Measurements from ENCODE around the gene PDE10A. TPM values are rescaled to one million over a fixed set of nuclear protein-coding genes. Genes with fewer than 3 reads are reported as not detected.

PDE10A gene
- total RNA-seq, 1 donor = 5.6 TPM

GRCh38 chr6:165663377-165663735 lies 315 bp upstream of the PDE10A start:
- peak overlapping the region; percentile 54 for H3K4me3 ChIP-seq (ENCODE audit: low read depth, low read length)
- TF ChIP-seq CTCF (IDR thresholded peaks at IDR 0.05; ENCODE audit: insufficient read depth, low read depth, low read length) = no peak
- peak; percentile 61 for DNase-seq (ENCODE audit: low read depth)

GRCh38 chr6:165662041-165662748 lies 846 bp downstream of the PDE10A start:
- peak; percentile 41 for DNase-seq (ENCODE audit: low read depth)
- TF ChIP-seq CTCF (IDR thresholded peaks at IDR 0.05; ENCODE audit: insufficient read depth, low read depth, low read length) = no peak
- H3K4me3 ChIP-seq (ENCODE audit: low read depth, low read length) = peak overlapping the region; percentile 66

- peak overlapping the region; percentile 66 for H3K4me3 ChIP-seq (ENCODE audit: low read depth, low read length)
- TF ChIP-seq CTCF (IDR thresholded peaks at IDR 0.05; ENCODE audit: insufficient read depth, low read depth, low read length) = no peak
- no peak for DNase-seq (ENCODE audit: low read depth)
These were observed 1.4 kb downstream of the PDE10A start for GRCh38 chr6:165661664-165662025.

- peak; percentile 11 for DNase-seq (ENCODE audit: low read depth)
- peak overlapping the region; percentile 66 for H3K4me3 ChIP-seq (ENCODE audit: low read depth, low read length)
- TF ChIP-seq CTCF (IDR thresholded peaks at IDR 0.05; ENCODE audit: insufficient read depth, low read depth, low read length) = no peak
These were observed 2.0 kb downstream of the PDE10A start for GRCh38 chr6:165660857-165661663.

- no peak for DNase-seq (ENCODE audit: low read depth)
- H3K4me3 ChIP-seq (ENCODE audit: low read depth, low read length) = peak overlapping the region; percentile 66
- no peak for TF ChIP-seq CTCF (IDR thresholded peaks at IDR 0.05; ENCODE audit: insufficient read depth, low read depth, low read length)
These were observed 2.8 kb downstream of the PDE10A start for GRCh38 chr6:165659945-165660856.

- no peak for DNase-seq (ENCODE audit: low read depth)
- TF ChIP-seq CTCF (IDR thresholded peaks at IDR 0.05; ENCODE audit: insufficient read depth, low read depth, low read length) = no peak
These were observed 4.5 kb downstream of the PDE10A start for GRCh38 chr6:165658395-165659058.

More at GRCh38 chr6:165658395-165659058, 4.5 kb downstream of the PDE10A start:
- H3K4me3 ChIP-seq (ENCODE audit: low read depth, low read length) = no peak overlapping the region

All from fibroblast of villous mesenchyme (primary cell).